ENCODE measurements around the gene UBE3A. TPM values are rescaled to one million over a fixed set of nuclear protein-coding genes. Genes with fewer than 3 reads are reported as not detected.

Gene UBE3A
- total and polyA plus RNA-seq, 3 donors from 2014 or later = 77.3 to 103 (median 86.5) TPM

DNA sequence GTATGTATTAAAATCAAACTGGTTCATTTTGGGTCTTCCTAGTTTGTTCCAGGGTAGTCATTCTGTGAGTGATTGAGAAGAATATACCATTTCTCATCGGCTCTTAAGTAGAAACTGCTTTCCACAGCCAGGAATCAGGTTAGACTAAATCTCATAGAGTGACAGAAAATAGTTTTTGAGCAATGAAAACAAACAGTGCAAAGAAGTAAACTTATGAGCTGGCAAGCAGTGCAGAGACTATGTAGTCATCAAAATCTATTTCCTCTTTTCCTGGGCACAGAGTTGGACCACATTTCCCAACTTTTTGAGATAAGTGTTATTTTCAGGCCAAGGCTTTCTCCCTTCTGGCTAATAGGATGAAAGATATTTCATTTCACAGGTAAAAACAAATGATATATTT, 66.5 kb downstream of the UBE3A start:
- H3K9me3 ChIP-seq = no peaks in the 10 kb centered on the region
- H3K36me3 ChIP-seq (ENCODE audit: low read depth, missing control alignments) = no peaks in the 10 kb centered on the region
- TF ChIP-seq, protein P1, sequence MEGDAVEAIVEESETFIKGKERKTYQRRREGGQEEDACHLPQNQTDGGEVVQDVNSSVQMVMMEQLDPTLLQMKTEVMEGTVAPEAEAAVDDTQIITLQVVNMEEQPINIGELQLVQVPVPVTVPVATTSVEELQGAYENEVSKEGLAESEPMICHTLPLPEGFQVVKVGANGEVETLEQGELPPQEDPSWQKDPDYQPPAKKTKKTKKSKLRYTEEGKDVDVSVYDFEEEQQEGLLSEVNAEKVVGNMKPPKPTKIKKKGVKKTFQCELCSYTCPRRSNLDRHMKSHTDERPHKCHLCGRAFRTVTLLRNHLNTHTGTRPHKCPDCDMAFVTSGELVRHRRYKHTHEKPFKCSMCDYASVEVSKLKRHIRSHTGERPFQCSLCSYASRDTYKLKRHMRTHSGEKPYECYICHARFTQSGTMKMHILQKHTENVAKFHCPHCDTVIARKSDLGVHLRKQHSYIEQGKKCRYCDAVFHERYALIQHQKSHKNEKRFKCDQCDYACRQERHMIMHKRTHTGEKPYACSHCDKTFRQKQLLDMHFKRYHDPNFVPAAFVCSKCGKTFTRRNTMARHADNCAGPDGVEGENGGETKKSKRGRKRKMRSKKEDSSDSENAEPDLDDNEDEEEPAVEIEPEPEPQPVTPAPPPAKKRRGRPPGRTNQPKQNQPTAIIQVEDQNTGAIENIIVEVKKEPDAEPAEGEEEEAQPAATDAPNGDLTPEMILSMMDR (IDR thresholded peaks at IDR 0.05) = no peak
- TF ChIP-seq POLR2A (IDR thresholded peaks at IDR 0.05) = no peak
- DNase-seq = no peak
- H3K27me3 ChIP-seq = no peaks in the 10 kb centered on the region
- intact Hi-C loops (cut with DNase I; ENCODE audit: low total_unique reads) = no loop called here
- H3K4me1 ChIP-seq = no peaks in the 10 kb centered on the region
- no peak overlapping the region for H3K4me3 ChIP-seq
- no peak overlapping the region for H3K27ac ChIP-seq
- WGBS, 2 donors = 94 to 96% methylated on average over 1 of the region's 1 CpG

DNA sequence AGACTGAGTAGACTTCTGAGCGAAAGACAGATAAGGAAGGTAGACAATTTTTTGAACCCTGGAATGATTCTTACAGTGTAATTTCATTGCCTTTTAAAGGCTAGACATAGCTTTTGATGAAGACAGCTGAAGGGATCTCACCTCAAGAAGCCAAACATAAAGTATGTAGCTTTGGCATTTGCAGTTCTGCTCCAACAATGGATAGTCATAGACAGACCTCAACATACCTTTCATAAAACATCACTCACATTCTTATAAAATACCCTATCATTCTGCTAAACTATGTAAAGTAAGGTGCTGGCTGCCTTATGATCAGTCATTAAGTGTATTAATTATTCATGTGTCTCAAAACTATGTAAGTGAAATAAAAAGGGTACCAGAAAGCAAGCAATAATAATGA, 70.0 kb downstream of the UBE3A start:
- intact Hi-C loops (cut with DNase I; ENCODE audit: low total_unique reads) = no loop called here
- no peak overlapping the region for H3K27ac ChIP-seq
- H3K27me3 ChIP-seq = no peaks in the 10 kb centered on the region
- no peaks in the 10 kb centered on the region for H3K9me3 ChIP-seq
- WGBS, 2 donors = 98 to 100% methylated on average over 1 of the region's 1 CpG
- no peaks in the 10 kb centered on the region for H3K4me1 ChIP-seq
- no peak for TF ChIP-seq POLR2A (IDR thresholded peaks at IDR 0.05)
- TF ChIP-seq, protein P1 (IDR thresholded peaks at IDR 0.05) = no peak
- no peak for DNase-seq
- H3K4me3 ChIP-seq = no peak overlapping the region
- no peaks in the 10 kb centered on the region for H3K36me3 ChIP-seq (ENCODE audit: low read depth, missing control alignments)

DNA sequence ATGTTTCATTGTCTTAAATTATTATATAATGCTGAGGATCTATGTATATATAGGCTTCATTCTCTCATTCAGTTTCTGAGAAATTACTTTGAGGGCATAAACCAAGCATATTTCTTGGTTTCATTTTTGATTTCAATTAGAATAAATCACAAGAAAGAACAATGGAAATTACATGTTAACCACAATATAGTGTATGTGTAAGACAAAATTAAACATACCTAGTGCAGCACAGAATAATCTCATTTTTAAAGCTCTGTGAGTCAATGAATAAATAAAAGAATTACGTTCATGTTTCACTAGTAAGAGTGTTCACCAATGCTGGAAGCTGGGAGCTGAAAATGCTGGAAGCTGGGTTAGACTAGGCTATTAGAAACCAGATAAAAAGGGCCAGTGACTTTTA, 72.8 kb downstream of the UBE3A start:
- Histone ChIP-seq H3K9me3 (no peaks in the 10 kb centered on the region), H3K36me3 (ENCODE audit: low read depth, missing control alignments) (no peaks in the 10 kb centered on the region), H3K27ac (no peak overlapping the region), H3K4me1 (no peaks in the 10 kb centered on the region), H3K27me3 (no peaks in the 10 kb centered on the region), H3K4me3 (no peak overlapping the region)
- no peak for TF ChIP-seq POLR2A (IDR thresholded peaks at IDR 0.05)
- TF ChIP-seq, protein P1 (IDR thresholded peaks at IDR 0.05) = no peak
- no peak for DNase-seq
- intact Hi-C loops (cut with DNase I; ENCODE audit: low total_unique reads) = no loop called here
- WGBS, 2 donors = 88 to 90% methylated on average over 1 of the region's 1 CpG

DNA sequence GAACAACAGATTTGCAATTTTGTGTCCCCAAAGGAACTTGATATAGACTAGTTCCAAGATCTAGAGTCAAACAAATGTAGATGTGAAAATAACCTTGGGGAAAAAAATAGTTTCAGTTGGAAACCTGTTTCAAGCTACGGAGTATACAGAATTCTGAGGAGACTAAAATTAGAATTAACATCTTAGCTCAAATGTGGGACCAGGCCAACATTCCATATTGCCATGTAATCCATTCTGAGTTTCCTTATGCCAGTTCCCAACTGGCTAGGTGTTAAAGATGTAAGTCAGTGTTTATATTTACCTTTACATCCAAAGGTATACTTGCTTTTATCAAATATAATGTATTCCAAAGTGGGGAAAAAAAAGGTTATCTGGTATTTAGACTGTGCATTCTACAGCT, 76.3 kb downstream of the UBE3A start:
- no peaks in the 10 kb centered on the region for H3K4me1 ChIP-seq
- DNase-seq = no peak
- WGBS, 2 donors = 68 to 70% methylated on average over 1 of the region's 1 CpG
- no peak overlapping the region for H3K4me3 ChIP-seq
- H3K9me3 ChIP-seq = no peaks in the 10 kb centered on the region
- intact Hi-C loops (cut with DNase I; ENCODE audit: low total_unique reads) = no loop called here
- TF ChIP-seq, protein P1 (IDR thresholded peaks at IDR 0.05) = no peak
- no peak for TF ChIP-seq POLR2A (IDR thresholded peaks at IDR 0.05)
- H3K27ac ChIP-seq = no peak overlapping the region
- no peaks in the 10 kb centered on the region for H3K36me3 ChIP-seq (ENCODE audit: low read depth, missing control alignments)
- H3K27me3 ChIP-seq = no peaks in the 10 kb centered on the region

DNA sequence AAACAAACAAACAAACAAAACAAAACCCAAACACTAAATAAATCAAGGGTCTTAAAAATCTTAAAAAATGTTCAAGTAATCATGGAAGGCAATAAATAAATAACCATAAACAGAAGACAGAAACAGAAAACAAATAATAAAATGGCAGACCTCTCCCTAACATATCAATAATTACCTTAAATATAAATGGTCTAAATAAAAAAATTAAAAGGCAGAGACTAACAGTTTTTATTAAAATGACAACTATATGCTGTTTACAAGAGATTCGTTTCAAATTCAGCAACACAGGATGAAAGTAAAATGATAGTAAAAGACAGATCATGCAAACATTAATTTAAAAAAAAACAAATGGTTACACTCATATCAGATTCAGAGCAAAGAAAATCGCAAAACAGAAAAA, 91.1 kb downstream of the UBE3A start:
- H3K4me3 ChIP-seq = no peak overlapping the region
- intact Hi-C loops (cut with DNase I; ENCODE audit: low total_unique reads) = no loop called here
- no peaks in the 10 kb centered on the region for H3K36me3 ChIP-seq (ENCODE audit: low read depth, missing control alignments)
- DNase-seq = no peak
- no peaks in the 10 kb centered on the region for H3K4me1 ChIP-seq
- H3K9me3 ChIP-seq = no peaks in the 10 kb centered on the region
- no peak overlapping the region for H3K27ac ChIP-seq
- no peaks in the 10 kb centered on the region for H3K27me3 ChIP-seq
- TF ChIP-seq, protein P1 (IDR thresholded peaks at IDR 0.05) = no peak
- 92 to 93% methylated on average over 2 of the region's 2 CpGs for WGBS, 2 donors
